HepG2 (cell line): Measurements from ENCODE around the gene LENEP. TPM values are rescaled to one million over a fixed set of nuclear protein-coding genes. Genes with fewer than 3 reads are reported as not detected.

Experiments
- AKAP8 ChIP-seq: sonication (generic); formaldehyde crosslinking; IDR thresholded peaks from 2 replicates; pipeline ENCODE4 v1.5.1; 2020; ENCODE audit warnings: mild to moderate bottlenecking, missing genetic modification reagents
- GZF1 ChIP-seq: sonication (generic); formaldehyde crosslinking; IDR thresholded peaks from 2 replicates; pipeline ENCODE4 v1.5.1; 2020; ENCODE audit warnings: mild to moderate bottlenecking, missing genetic modification reagents
- HMG20B ChIP-seq: conservative IDR thresholded peaks from 2 replicates; pipeline ENCODE4 v1.6.1; 2016; ENCODE audit warnings: missing genetic modification reagents, missing compliant biosample characterization
- ISL2 ChIP-seq: sonication (generic); formaldehyde crosslinking; IDR thresholded peaks from 2 replicates; pipeline ENCODE4 v1.5.0; 2020; ENCODE audit warnings: missing genetic modification reagents
- POLR2G ChIP-seq: fragments of 200-400 bp; formaldehyde crosslinking; IDR thresholded peaks from 2 replicates; pipeline ENCODE4 v1.6.1; 2018; ENCODE audit warnings: mild to moderate bottlenecking, low read depth, low read length, moderate library complexity
- PRPF4 ChIP-seq: fragments of 200-400 bp; formaldehyde crosslinking; IDR thresholded peaks from 2 replicates; pipeline ENCODE4 v1.6.1; 2016; ENCODE audit warnings: low read length, low read depth; ENCODE audit not compliant: poor library complexity, severe bottlenecking
- RFXANK ChIP-seq: IDR thresholded peaks from 2 replicates; pipeline ENCODE4 v1.6.1; 2016
- SMARCC2 ChIP-seq: fragments of 450-650 bp; IDR thresholded peaks from 2 replicates; pipeline ENCODE4 v1.6.1; 2017; ENCODE audit warnings: antibody characterized with exemption, mild to moderate bottlenecking
- SP4 ChIP-seq: sonication (generic); formaldehyde crosslinking; IDR thresholded peaks from 2 replicates; pipeline ENCODE4 v1.8.1; 2023; ENCODE audit warnings: mild to moderate bottlenecking, missing genetic modification reagents
- TRIM24 ChIP-seq: sonication (generic); formaldehyde crosslinking; IDR thresholded peaks from 2 replicates; pipeline ENCODE4 v1.8.0; 2022; ENCODE audit warnings: mild to moderate bottlenecking, missing genetic modification reagents
- ZBTB3 ChIP-seq: sonication (generic); formaldehyde crosslinking; IDR thresholded peaks from 2 replicates; pipeline ENCODE4 v1.4.0; 2020; ENCODE audit warnings: low read depth, mild to moderate bottlenecking, moderate library complexity, missing genetic modification reagents, borderline replicate concordance
- ZBTB49 ChIP-seq: sonication (generic); formaldehyde crosslinking; IDR thresholded peaks from 2 replicates; pipeline ENCODE4 v1.4.0; 2020; ENCODE audit warnings: missing genetic modification reagents, borderline replicate concordance
- ZBTB7A ChIP-seq: sonication (generic); formaldehyde crosslinking; IDR thresholded peaks from 2 replicates; pipeline ENCODE4 v1.8.0; 2022; ENCODE audit warnings: mild to moderate bottlenecking, missing genetic modification reagents
- ZFP90 ChIP-seq: sonication (generic); formaldehyde crosslinking; IDR thresholded peaks from 2 replicates; pipeline ENCODE4 v1.8.0; 2022; ENCODE audit warnings: missing genetic modification reagents, mild to moderate bottlenecking, inconsistent platforms, borderline replicate concordance
- ZNF160 ChIP-seq: sonication (generic); formaldehyde crosslinking; IDR thresholded peaks from 2 replicates; pipeline ENCODE4 v1.8.0; 2022; ENCODE audit warnings: mild to moderate bottlenecking, inconsistent platforms, missing genetic modification reagents
- ZNF264 ChIP-seq: sonication (generic); formaldehyde crosslinking; IDR thresholded peaks from 2 replicates; pipeline ENCODE4 v1.4.0; 2020; ENCODE audit warnings: missing genetic modification reagents
- ZNF282 ChIP-seq: fragments of 450-650 bp; IDR thresholded peaks from 2 replicates; pipeline ENCODE4 v1.6.1; 2018; ENCODE audit not compliant: partially characterized antibody
- ZNF549 ChIP-seq: sonication (generic); formaldehyde crosslinking; IDR thresholded peaks from 2 replicates; pipeline ENCODE4 v1.5.0; 2020; ENCODE audit warnings: missing genetic modification reagents
- ZNF570 ChIP-seq: sonication (generic); formaldehyde crosslinking; IDR thresholded peaks from 2 replicates; pipeline ENCODE4 v1.4.0; 2020; ENCODE audit warnings: mild to moderate bottlenecking, missing genetic modification reagents, borderline replicate concordance
- ZNF576 ChIP-seq: sonication (generic); formaldehyde crosslinking; IDR thresholded peaks from 2 replicates; pipeline ENCODE4 v1.4.0; 2020; ENCODE audit warnings: mild to moderate bottlenecking, missing genetic modification reagents
- ZNF891 ChIP-seq: sonication (generic); formaldehyde crosslinking; IDR thresholded peaks from 2 replicates; pipeline ENCODE4 v1.5.0; 2020; ENCODE audit warnings: mild to moderate bottlenecking, missing genetic modification reagents
- polyA plus RNA-seq, 8 experiments: library from polyadenylated mRNA; depleted of rRNA in 3 of 8; stranded (reverse) in 7 of 8; unstranded in 1 of 8; fragments of >200 nt; fragmentation: Illumina TruSeq in 4 of 8; extraction: Trizol in 4 of 8; gene quantifications; 2 replicates each; pipeline versions ENCODE4 v1.2.1 to v1.2.3, GENCODE V29; 2011 to 2016; ENCODE audit warnings: low read depth in 4 of 8, missing spikeins in 1 of 8, mixed read lengths in 1 of 8; ENCODE audit not compliant: insufficient read depth in 1 of 8
- total RNA-seq, 5 experiments: library from RNA; depleted of rRNA; stranded (reverse); fragments of >200 nt; fragmentation: Illumina TruSeq; extraction: Trizol; gene quantifications; 2 replicates each; pipeline ENCODE4 v1.2.3, GENCODE V29; 2016; ENCODE audit warnings: low read depth in 1 of 5
- TF ChIP-seq, protein P1 (sequence below): sonication (generic); formaldehyde crosslinking; IDR thresholded peaks from 2 replicates; pipeline ENCODE4 v1.9.0; 2021; ENCODE audit warnings: missing genetic modification reagents, mild to moderate bottlenecking, borderline replicate concordance
- TF ChIP-seq, protein P2 (sequence below): conservative IDR thresholded peaks from 2 replicates; pipeline ENCODE4 v1.6.1; 2018; ENCODE audit warnings: missing genetic modification reagents
- TF ChIP-seq, protein P3 (sequence below): sonication (generic); formaldehyde crosslinking; IDR thresholded peaks from 2 replicates; pipeline ENCODE4 v1.5.0; 2020; ENCODE audit warnings: missing genetic modification reagents, mild to moderate bottlenecking, borderline replicate concordance

LENEP gene
- total and polyA plus RNA-seq, 2 of the 13 experiments (the other 11 are each of a cell fraction or from before 2014, with no cell fraction given), result 0.29 TPM; not detected in 1

DNA sequence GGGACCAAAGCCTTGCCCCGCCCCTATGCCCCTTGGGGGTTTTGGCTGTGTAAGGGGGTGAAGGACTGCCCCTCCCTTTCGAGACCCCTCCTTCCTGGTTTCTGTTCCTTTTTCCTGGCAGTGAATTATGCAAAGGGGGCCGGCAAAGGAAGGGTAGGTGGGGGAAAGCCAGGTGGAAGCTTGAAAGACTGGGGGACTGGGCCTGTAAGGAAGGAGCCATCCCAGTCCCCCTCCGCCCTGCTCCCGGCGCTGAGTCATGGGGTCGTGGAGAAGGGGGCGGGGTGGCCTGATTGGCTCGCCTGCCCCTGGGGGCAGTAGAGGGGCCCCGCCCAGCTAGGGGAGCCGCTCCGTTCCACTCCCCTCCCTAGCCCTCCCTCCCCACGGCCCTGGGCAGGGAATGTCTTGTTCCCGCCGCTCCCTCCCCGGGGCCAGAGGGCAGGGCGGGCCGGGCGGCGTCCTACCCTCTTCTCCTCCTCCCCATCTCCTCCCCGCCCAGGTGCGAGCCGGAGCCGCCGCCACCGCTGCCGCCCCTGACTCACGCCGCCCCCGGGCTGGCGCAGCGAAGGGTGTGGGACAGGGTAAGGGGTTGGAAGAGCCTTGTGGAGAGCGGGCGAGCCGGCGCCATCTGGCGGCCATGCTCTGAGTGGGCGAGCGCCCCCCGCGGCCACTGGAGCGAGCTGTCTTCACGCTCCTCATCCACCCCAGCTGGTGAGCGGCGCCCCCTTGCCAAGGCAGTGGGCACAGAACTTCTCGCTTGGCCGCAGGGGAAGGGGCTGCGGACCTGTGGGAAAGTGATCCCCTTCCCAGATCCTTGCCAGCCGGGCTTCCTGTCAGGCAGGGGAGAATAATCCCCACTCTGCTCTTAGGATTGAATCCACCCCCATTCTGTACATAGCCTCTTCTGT, 23.9 kb downstream of the LENEP start (continued):
- TF ChIP-seq ZBTB49 (CRISPR knock-in tag) (no peak), AKAP8 (CRISPR knock-in tag) (peak; percentile 97), ZFP90 (CRISPR knock-in tag) (peak; percentile 88; the same call in 1 of the 2 replicates), HMG20B (CRISPR knock-in tag) (0 out of 2 replicates have a peak, but pooled peaks have one; percentile 15), POLR2G (peak; percentile 58), TRIM24 (CRISPR knock-in tag) (no peak), ZNF549 (CRISPR knock-in tag) (no peak), RFXANK (CRISPR knock-in tag) (peak; percentile 79; the same call in 1 of the 2 replicates), ZNF891 (peak; percentile 15; the same call in 1 of the 2 replicates), PRPF4 (no peak), ZNF576 (CRISPR knock-in tag) (no peak), ZNF570 (CRISPR knock-in tag) (no peak), ZBTB3 (CRISPR knock-in tag) (no peak), ZBTB7A (peak; percentile 95), SP4 (peak; percentile 63; the same call in 1 of the 2 replicates), ZNF160 (CRISPR knock-in tag) (no peak; the same call in 1 of the 2 replicates), SMARCC2 (no peak), GZF1 (CRISPR knock-in tag) (peak; percentile 83; the same call in 1 of the 2 replicates), ISL2 (CRISPR knock-in tag) (peak; percentile 66; the same call in 1 of the 2 replicates), ZNF264 (CRISPR knock-in tag) (0 out of 2 replicates have a peak, but pooled peaks have one; percentile 20), ZNF282 (no peak)
- TF ChIP-seq, protein P1, sequence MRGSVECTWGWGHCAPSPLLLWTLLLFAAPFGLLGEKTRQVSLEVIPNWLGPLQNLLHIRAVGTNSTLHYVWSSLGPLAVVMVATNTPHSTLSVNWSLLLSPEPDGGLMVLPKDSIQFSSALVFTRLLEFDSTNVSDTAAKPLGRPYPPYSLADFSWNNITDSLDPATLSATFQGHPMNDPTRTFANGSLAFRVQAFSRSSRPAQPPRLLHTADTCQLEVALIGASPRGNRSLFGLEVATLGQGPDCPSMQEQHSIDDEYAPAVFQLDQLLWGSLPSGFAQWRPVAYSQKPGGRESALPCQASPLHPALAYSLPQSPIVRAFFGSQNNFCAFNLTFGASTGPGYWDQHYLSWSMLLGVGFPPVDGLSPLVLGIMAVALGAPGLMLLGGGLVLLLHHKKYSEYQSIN (CRISPR knock-in tag), result no peak
- TF ChIP-seq, protein P2, sequence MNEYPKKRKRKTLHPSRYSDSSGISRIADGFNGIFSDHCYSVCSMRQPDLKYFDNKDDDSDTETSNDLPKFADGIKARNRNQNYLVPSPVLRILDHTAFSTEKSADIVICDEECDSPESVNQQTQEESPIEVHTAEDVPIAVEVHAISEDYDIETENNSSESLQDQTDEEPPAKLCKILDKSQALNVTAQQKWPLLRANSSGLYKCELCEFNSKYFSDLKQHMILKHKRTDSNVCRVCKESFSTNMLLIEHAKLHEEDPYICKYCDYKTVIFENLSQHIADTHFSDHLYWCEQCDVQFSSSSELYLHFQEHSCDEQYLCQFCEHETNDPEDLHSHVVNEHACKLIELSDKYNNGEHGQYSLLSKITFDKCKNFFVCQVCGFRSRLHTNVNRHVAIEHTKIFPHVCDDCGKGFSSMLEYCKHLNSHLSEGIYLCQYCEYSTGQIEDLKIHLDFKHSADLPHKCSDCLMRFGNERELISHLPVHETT (CRISPR knock-in tag), result peak; percentile 73
- TF ChIP-seq, protein P3, sequence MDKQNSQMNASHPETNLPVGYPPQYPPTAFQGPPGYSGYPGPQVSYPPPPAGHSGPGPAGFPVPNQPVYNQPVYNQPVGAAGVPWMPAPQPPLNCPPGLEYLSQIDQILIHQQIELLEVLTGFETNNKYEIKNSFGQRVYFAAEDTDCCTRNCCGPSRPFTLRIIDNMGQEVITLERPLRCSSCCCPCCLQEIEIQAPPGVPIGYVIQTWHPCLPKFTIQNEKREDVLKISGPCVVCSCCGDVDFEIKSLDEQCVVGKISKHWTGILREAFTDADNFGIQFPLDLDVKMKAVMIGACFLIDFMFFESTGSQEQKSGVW (CRISPR knock-in tag), result no peak
